Measurements from ENCODE around the gene EXOC6B.

DNA sequence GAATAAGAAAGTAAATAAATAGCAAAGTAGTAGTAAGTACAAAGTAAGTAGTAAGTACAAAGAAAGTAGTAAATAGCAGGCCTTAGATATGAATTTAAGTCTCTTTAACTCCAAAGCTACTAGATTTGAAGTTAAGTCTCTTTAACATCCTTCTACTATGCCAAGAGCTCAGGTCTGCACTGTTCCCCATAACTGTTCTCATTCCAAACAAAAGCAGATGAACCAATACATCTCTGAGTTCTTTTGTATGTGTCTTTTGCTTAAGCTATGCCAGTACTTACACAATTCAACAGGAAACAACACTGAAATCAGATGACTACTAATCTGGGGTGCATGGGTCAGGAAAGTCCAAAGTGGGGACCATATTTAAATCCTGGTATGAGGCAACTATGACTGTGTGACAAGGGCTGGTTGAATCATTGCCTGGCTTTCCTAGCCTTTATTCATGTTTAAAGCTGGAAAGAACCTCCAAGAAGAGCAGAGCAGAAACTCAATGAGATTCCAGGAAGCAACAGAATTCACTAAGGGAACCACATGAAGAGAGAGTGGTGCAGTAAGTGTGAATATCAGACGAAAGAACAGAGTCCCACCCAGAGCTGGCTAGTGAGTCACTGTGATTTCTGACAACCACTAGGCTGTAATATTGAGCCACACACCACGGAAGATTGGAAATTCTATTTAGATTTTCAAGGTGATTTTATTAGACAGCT lies 627.1 kb downstream of the EXOC6B start:
- TF ChIP-seq CTCF (IDR thresholded peaks at IDR 0.05; ENCODE audit: borderline replicate concordance, extremely low read depth, low read length, poor library complexity, severe bottlenecking), result no peak
- TF ChIP-seq EZH2 (IDR thresholded peaks at IDR 0.05; ENCODE audit: borderline replicate concordance, low read depth, low read length, severe bottlenecking), result no peak
